Activated CD4-positive, alpha-beta T cell treated with anti-CD3 and anti-CD28 coated beads, Interleukin-10, Interleukin-2, amounts not matched to agents 100 ng/mL and 50 ng/mL, durations not matched to agents 16 hours and 8 hours (primary cell): ENCODE results near the gene PDIA6.
"Not testable (repeated sequence)": the region's sequence is repeated elsewhere in the genome, so short reads cannot be mapped to it uniquely, and the experiment has no call there.

ENCODE experiments used
- DNase-seq: peaks from one replicate; pipeline ENCODE4 v3.0.0-alpha.2; 2020

The PDIA6 gene

GRCh38 chr2:10832203-10832936, 19.8 kb upstream of the PDIA6 start:
- peak; percentile 83 for DNase-seq

- DNase-seq, result no peak
Measured at GRCh38 chr2:10831400-10831985, 18.9 kb upstream of the PDIA6 start.

GRCh38 chr2:10830641-10831399, 18.2 kb upstream of the PDIA6 start:
- no peak for DNase-seq

GRCh38 chr2:10830203-10830602, 17.6 kb upstream of the PDIA6 start:
- no peak for DNase-seq

GRCh38 chr2:10829299-10829698, 16.7 kb upstream of the PDIA6 start:
- no peak for DNase-seq

- no peak for DNase-seq
Measured at GRCh38 chr2:10828346-10828745, 15.8 kb upstream of the PDIA6 start.

- DNase-seq, result no peak
Measured at GRCh38 chr2:10826625-10827024, 14.0 kb upstream of the PDIA6 start.

GRCh38 chr2:10826026-10826425, 13.4 kb upstream of the PDIA6 start:
- DNase-seq, result no peak

GRCh38 chr2:10824191-10824590, 11.6 kb upstream of the PDIA6 start:
- no peak for DNase-seq

GRCh38 chr2:10820978-10821695, 8.6 kb upstream of the PDIA6 start:
- no peak for DNase-seq

GRCh38 chr2:10820562-10820961, 8.0 kb upstream of the PDIA6 start:
- no peak for DNase-seq

GRCh38 chr2:10819714-10820314, 7.2 kb upstream of the PDIA6 start:
- DNase-seq, result no peak

- DNase-seq, result no peak
Measured at GRCh38 chr2:10818984-10819383, 6.4 kb upstream of the PDIA6 start.

GRCh38 chr2:10818305-10818704, 5.7 kb upstream of the PDIA6 start:
- not testable (repeated sequence) for DNase-seq

GRCh38 chr2:10817413-10817812, 4.8 kb upstream of the PDIA6 start:
- peak; percentile 12 for DNase-seq

GRCh38 chr2:10814571-10815331, 2.2 kb upstream of the PDIA6 start:
- DNase-seq, result no peak

GRCh38 chr2:10814142-10814541, 1.6 kb upstream of the PDIA6 start:
- no peak for DNase-seq

- not testable (repeated sequence) for DNase-seq
Measured at GRCh38 chr2:10813163-10814138, 866 bp upstream of the PDIA6 start.

- DNase-seq, result no peak
Measured at GRCh38 chr2:10811517-10811916, 1.1 kb downstream of the PDIA6 start.

GRCh38 chr2:10810202-10811161, 2.1 kb downstream of the PDIA6 start:
- DNase-seq, result peak; percentile 48
